Loucy (cell line): Measurements from ENCODE around the gene ST6GAL1.
A peak's percentile ranks its signal among the peaks of the same experiment; 100 is the strongest.

ENCODE experiments used
- H2AFZ ChIP-seq: fragments of 200-600 bp; sonication (generic); 2 replicates; pipeline ENCODE4 v1.6.0; 2016; ENCODE audit warnings: antibody characterized with exemption, mild to moderate bottlenecking, low read length, moderate library complexity
- H3F3A ChIP-seq: fragments of 200-600 bp; 2 replicates; pipeline ENCODE4 v1.6.0; 2016; ENCODE audit warnings: antibody characterized with exemption, low read depth, mild to moderate bottlenecking
- H3K27me3 ChIP-seq: fragments of 200-600 bp; sonication (generic); 2 replicates; pipeline ENCODE4 v1.6.1; 2014; ENCODE audit warnings: low read length, mild to moderate bottlenecking; ENCODE audit not compliant: insufficient read depth, poor library complexity, severe bottlenecking
- H3K36me3 ChIP-seq: fragments of 200-600 bp; sonication (generic); 2 replicates; pipeline ENCODE4 v1.6.1; 2016; ENCODE audit warnings: low read length; ENCODE audit not compliant: insufficient read depth
- H3K4me1 ChIP-seq: fragments of 200-600 bp; sonication (generic); 2 replicates; pipeline ENCODE4 v1.5.1; 2014; ENCODE audit warnings: low read length, mild to moderate bottlenecking; ENCODE audit not compliant: insufficient read depth, poor library complexity, severe bottlenecking
- H3K4me2 ChIP-seq: fragments of 200-600 bp; sonication (generic); 2 replicates; pipeline ENCODE4 v1.6.0; 2014; ENCODE audit warnings: antibody characterized with exemption, low read length, low read depth, mild to moderate bottlenecking; ENCODE audit not compliant: poor library complexity, severe bottlenecking
- H3K4me3 ChIP-seq: fragments of 200-600 bp; sonication (generic); 2 replicates; pipeline ENCODE4 v1.5.1; 2014; ENCODE audit warnings: low read length, mild to moderate bottlenecking, mixed read lengths; ENCODE audit not compliant: poor library complexity, severe bottlenecking
- H3K79me2 ChIP-seq: fragments of 200-600 bp; sonication (generic); 2 replicates; pipeline ENCODE4 v1.6.1; 2014; ENCODE audit warnings: low read length; ENCODE audit not compliant: insufficient read depth
- H3K9ac ChIP-seq: fragments of 200-600 bp; sonication (generic); 2 replicates; pipeline ENCODE4 v1.6.0; 2014; ENCODE audit warnings: mild to moderate bottlenecking, low read depth, low read length, moderate library complexity; ENCODE audit not compliant: poor library complexity, severe bottlenecking
- H3K9me2 ChIP-seq: fragments of 200-600 bp; sonication (generic); replicated peaks from 2 replicates; pipeline ENCODE4 v1.6.1; 2016; ENCODE audit warnings: low read depth, low read length, mixed read lengths
- H3K9me3 ChIP-seq: fragments of 200-600 bp; sonication (generic); 2 replicates; pipeline ENCODE4 v1.6.1; 2014; ENCODE audit warnings: mild to moderate bottlenecking, antibody characterized with exemption, low read length, low read depth; ENCODE audit not compliant: insufficient read depth
- H4K20me1 ChIP-seq: fragments of 200-600 bp; sonication (generic); 2 replicates; pipeline ENCODE4 v1.6.0; 2014; ENCODE audit warnings: antibody characterized with exemption, low read length, mild to moderate bottlenecking; ENCODE audit not compliant: insufficient read depth, poor library complexity, severe bottlenecking
- CTCF ChIP-seq: fragments of 200-600 bp; sonication (generic); conservative IDR thresholded peaks from 2 replicates; pipeline ENCODE4 v1.5.1; 2014; ENCODE audit warnings: mild to moderate bottlenecking, antibody characterized with exemption, low read length
- EZH2phosphoT487 ChIP-seq: fragments of 200-600 bp; IDR thresholded peaks from 2 replicates; pipeline ENCODE4 v1.6.1; 2018; ENCODE audit warnings: antibody characterized with exemption, mild to moderate bottlenecking, moderate library complexity, borderline replicate concordance

ST6GAL1 gene

DNA sequence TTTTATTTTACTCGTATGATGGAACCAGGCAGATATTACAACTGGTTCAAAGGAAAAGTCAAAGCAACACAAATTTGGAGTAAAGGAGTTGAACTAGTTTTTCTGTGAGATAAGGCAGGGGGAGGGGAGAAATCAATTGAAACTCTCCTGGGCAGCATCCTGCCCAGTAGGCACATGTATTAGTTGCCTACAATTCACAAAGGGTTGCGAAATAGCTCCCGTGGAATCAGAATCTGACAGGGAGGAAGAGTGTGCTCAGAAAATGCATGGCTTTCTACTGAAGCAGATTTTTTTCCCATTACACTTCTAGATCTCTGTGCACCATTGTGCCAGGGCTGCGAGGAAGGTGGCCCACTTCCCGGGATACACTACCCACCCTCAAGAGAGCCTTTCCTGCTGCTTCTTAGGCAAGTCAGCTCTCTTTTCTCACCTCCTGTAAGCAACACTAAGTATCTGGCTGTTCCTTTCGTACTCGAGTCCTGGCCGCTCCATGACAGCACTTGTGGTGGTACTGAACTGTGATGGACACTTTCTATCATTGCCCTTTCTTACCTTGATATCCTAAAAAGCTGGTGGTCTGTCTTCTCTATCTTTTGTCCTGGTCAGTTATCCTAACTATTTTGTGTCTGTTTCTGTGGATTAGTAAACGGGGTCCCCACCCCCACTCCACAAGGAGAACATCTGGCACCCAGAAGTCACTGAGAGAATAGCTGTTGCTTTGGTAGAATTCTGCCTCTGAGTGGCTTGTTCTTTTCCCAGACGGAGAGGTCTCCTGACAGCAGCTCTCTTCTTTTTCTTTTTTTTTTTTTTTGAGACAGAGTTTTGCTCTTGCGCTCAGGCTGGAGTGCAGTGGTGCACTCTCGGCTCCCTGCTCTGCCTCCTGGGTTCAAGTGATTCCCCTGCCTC, 134.1 kb downstream of the ST6GAL1 start:
- Histone ChIP-seq H3K4me2 (no peak overlapping the region), H3K9me2 (no peaks in the 10 kb centered on the region), H3F3A (no peaks in the 10 kb centered on the region), H3K9ac (no peak overlapping the region), H3K79me2 (no peaks in the 10 kb centered on the region), H3K4me1 (peaks cover 11% of the 10 kb centered on the region), H4K20me1 (no peaks in the 10 kb centered on the region), H3K27me3 (no peaks in the 10 kb centered on the region), H2AFZ (no peak overlapping the region), H3K36me3 (peaks cover 14% of the 10 kb centered on the region; the same call in 1 of the 2 replicates), H3K4me3 (no peak overlapping the region), H3K9me3 (no peaks in the 10 kb centered on the region)
- TF ChIP-seq CTCF (no peak), EZH2phosphoT487 (no peak)

GRCh38 chr3:187066228-187066995, 136.1 kb downstream of the ST6GAL1 start:
- H3K4me3 ChIP-seq = no peak overlapping the region
- no peaks in the 10 kb centered on the region for H3K79me2 ChIP-seq
- peaks cover 11% of the 10 kb centered on the region for H3K4me1 ChIP-seq
- H3K27me3 ChIP-seq = no peaks in the 10 kb centered on the region
- H3K9me3 ChIP-seq = no peaks in the 10 kb centered on the region
- no peak overlapping the region for H2AFZ ChIP-seq
- H3K9me2 ChIP-seq = no peaks in the 10 kb centered on the region
- H3K36me3 ChIP-seq = peaks cover 12% of the 10 kb centered on the region; the same call in 1 of the 2 replicates
- H3K9ac ChIP-seq = no peak overlapping the region
- TF ChIP-seq CTCF (peak; percentile 65), EZH2phosphoT487 (no peak)
- H3K4me2 ChIP-seq = no peak overlapping the region
- no peaks in the 10 kb centered on the region for H3F3A ChIP-seq
- no peaks in the 10 kb centered on the region for H4K20me1 ChIP-seq

DNA sequence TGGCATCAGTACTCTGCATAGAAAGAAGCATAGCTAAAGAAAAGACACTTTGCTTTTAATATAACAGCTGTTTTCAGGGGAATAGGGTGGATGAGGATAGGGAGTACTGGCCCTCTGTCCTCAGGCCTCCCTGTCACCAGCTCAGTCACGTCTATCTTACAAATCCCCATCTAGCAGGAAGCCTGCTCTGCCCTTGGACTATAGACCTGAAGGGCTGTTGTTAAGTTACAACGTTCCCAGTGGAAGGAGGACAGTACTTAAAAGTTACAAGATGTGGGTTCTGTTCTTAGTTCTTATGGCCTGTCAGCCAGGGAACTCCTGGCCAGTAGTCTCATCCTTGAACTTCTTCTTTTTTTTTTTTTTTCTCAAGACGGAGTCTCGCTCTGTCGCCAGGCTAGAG, 138.5 kb downstream of the ST6GAL1 start:
- Histone ChIP-seq H3K9me3 (no peaks in the 10 kb centered on the region), H3K27me3 (no peaks in the 10 kb centered on the region), H3K4me2 (no peak overlapping the region), H3K9ac (no peak overlapping the region), H3K9me2 (no peaks in the 10 kb centered on the region), H3F3A (no peaks in the 10 kb centered on the region), H3K4me1 (peaks cover 3% of the 10 kb centered on the region), H2AFZ (no peak overlapping the region), H3K36me3 (peaks cover 28% of the 10 kb centered on the region; the same call in 1 of the 2 replicates), H3K79me2 (no peaks in the 10 kb centered on the region), H4K20me1 (no peaks in the 10 kb centered on the region), H3K4me3 (no peak overlapping the region)
- TF ChIP-seq CTCF (no peak), EZH2phosphoT487 (no peak)
